Natural killer cell (primary cell): ENCODE measurements around the gene GSK3A. TPM values are rescaled to one million over a fixed set of nuclear protein-coding genes. Genes with fewer than 3 reads are reported as not detected.

Experiments
- ATAC-seq, 3 donors: fragments of 150-1000 bp in 2 of 3; fragments of 200-7000 bp in 1 of 3; cut with Tn5 transposase; 1 replicate in 1 of 3; 2 replicates in 2 of 3; pipeline ENCODE4 v1.10.0; 2021; ENCODE audit warnings: mild to moderate bottlenecking in 2 of 3, moderate library complexity in 2 of 3
- DNase-seq, 2 donors: peaks; one replicate each; pipeline versions ENCODE4 v3.0.0 to v3.0.0-alpha.2; 2013 to 2021; ENCODE audit warnings: mixed read lengths in 1 of 2
- H3K27ac ChIP-seq: one replicate; pipeline ENCODE4 v1.5.1; 2013; ENCODE audit warnings: mild to moderate bottlenecking, low read length
- H3K27me3 ChIP-seq: one replicate; pipeline ENCODE4 v1.6.1; 2013; ENCODE audit warnings: low read length; ENCODE audit not compliant: control insufficient read depth, insufficient read depth
- H3K36me3 ChIP-seq: one replicate; pipeline ENCODE4 v1.6.1; 2013; ENCODE audit warnings: low read length; ENCODE audit not compliant: control insufficient read depth, insufficient read depth
- H3K4me1 ChIP-seq: one replicate; pipeline ENCODE4 v1.6.1; 2013; ENCODE audit warnings: low read length; ENCODE audit not compliant: control insufficient read depth, insufficient read depth
- H3K4me3 ChIP-seq: one replicate; pipeline ENCODE4 v1.5.1; 2013; ENCODE audit warnings: low read length
- H3K9me3 ChIP-seq: one replicate; pipeline ENCODE4 v1.6.1; 2013; ENCODE audit warnings: low read length; ENCODE audit not compliant: control insufficient read depth, insufficient read depth
- H3K27ac Mint-ChIP-seq, 2 donors: one replicate each; pipeline ENCODE4 v1.8.0; 2022; ENCODE audit warnings: mild to moderate bottlenecking in 2 of 2, mixed read lengths in 2 of 2, moderate library complexity in 1 of 2
- H3K27me3 Mint-ChIP-seq, 2 donors: one replicate each; pipeline ENCODE4 v1.8.0; 2022; ENCODE audit warnings: low read depth in 2 of 2, mixed read lengths in 2 of 2
- H3K36me3 Mint-ChIP-seq: one replicate; pipeline ENCODE4 v1.8.0; 2022; ENCODE audit warnings: mixed read lengths
- H3K4me1 Mint-ChIP-seq, 2 donors: one replicate each; pipeline ENCODE4 v1.8.0; 2022; ENCODE audit warnings: mixed read lengths in 2 of 2
- H3K4me3 Mint-ChIP-seq: one replicate; pipeline ENCODE4 v1.8.0; 2022; ENCODE audit warnings: mild to moderate bottlenecking, moderate library complexity, mixed read lengths
- H3K9me3 Mint-ChIP-seq, 2 donors: one replicate each; pipeline ENCODE4 v1.8.0; 2022; ENCODE audit warnings: mixed read lengths in 2 of 2
- CTCF ChIP-seq: fragments of 200-600 bp; IDR thresholded peaks from one replicate; pipeline ENCODE4 v1.8.0; 2022; ENCODE audit warnings: antibody characterized with exemption
- WGBS: methylation state at CpG from one replicate; pipeline ENCODE4 v1.1.7; 2013; ENCODE audit warnings: missing lambda C conversion rate; ENCODE audit not compliant: insufficient coverage; 5-methylcytosine and 5-hydroxymethylcytosine counted together
- intact Hi-C: fragments of 100-400 bp; cut with micrococcal nuclease; formaldehyde crosslinking; loops from one replicate; pipeline ENCODE4 v1.14.2; 2022
- total RNA-seq, 4 donors: library from RNA; stranded (reverse); fragments of 120-200 nt in 1 of 4; gene quantifications; one replicate each; pipeline versions ENCODE4 v1.2.3 to v1.2.4, GENCODE V29; 2013 to 2022

Gene GSK3A
- total RNA-seq, 3 donors from 2014 or later (not counting 1 experiment from before 2014, with no cell fraction given) = 42.5 to 52.1 (median 44.1) TPM

DNA sequence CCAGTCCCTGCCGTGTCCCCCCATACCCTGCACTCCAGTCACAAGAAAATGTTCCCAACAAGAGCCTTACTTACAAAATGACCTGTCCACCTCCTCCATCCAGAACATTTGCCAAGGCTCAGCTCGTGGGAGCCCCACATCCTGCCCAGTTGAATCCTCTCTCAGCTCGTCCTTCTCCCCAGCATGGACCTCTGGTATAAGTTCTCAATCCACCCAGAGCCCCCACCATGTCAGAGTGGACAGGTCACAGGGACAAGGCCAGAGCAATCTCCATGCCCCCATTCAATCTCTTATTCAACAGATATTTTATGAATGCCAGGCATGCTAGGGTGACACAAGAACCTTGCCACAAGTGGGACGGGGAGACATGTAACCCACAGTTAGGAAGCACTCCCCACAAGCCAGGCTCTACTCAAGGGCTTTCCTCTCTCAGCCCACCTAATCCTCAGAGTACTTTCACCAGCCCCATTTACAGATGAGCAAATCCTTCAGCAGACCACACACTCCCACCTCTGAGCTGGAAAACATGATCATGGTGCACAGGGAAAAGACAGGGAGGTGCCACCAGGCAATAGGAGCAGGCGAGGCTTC, 40.0 kb downstream of the GSK3A start:
- H3K4me3 ChIP-seq = no peak overlapping the region
- Mint-ChIP-seq H3K27me3 (no peaks in the 10 kb centered on the region), H3K27ac (peak overlapping the region; percentile 91 to 95), H3K9me3 (no peaks in the 10 kb centered on the region), H3K36me3 (no peaks in the 10 kb centered on the region), H3K4me3 (peak overlapping the region; percentile 88), H3K4me1 (peaks cover 76 to 82% of the 10 kb centered on the region in 2 donors)
- H3K27ac ChIP-seq = peak overlapping the region; percentile 90
- H3K27me3 ChIP-seq = no peaks in the 10 kb centered on the region
- no peak for TF ChIP-seq CTCF
- H3K36me3 ChIP-seq = peaks cover 53% of the 10 kb centered on the region
- intact Hi-C loops = loop anchor here (5.0 kb wide), 1 partner anchor 80 kb away; no protein-coding TSS in a partner anchor
- H3K4me1 ChIP-seq = peaks cover 79% of the 10 kb centered on the region
- no peak for DNase-seq
- no peaks in the 10 kb centered on the region for H3K9me3 ChIP-seq
- WGBS = 36% methylated on average over 5 of the region's 5 CpGs
- no peak for ATAC-seq

- no peaks in the 10 kb centered on the region for H3K36me3 Mint-ChIP-seq
- H3K27ac ChIP-seq = peak overlapping the region; percentile 90
- H3K4me1 Mint-ChIP-seq = peaks cover 80 to 84% of the 10 kb centered on the region in 2 donors
- WGBS = 3% methylated on average over 6 of the region's 6 CpGs
- TF ChIP-seq CTCF = no peak
- H3K27ac Mint-ChIP-seq = peak overlapping the region; percentile 91 to 95
- peak overlapping the region; percentile 88 for H3K4me3 Mint-ChIP-seq
- peaks cover 51% of the 10 kb centered on the region for H3K36me3 ChIP-seq
- H3K4me1 ChIP-seq = peaks cover 79% of the 10 kb centered on the region
- H3K27me3 Mint-ChIP-seq = no peaks in the 10 kb centered on the region
- no peaks in the 10 kb centered on the region for H3K9me3 Mint-ChIP-seq
- H3K4me3 ChIP-seq = peak overlapping the region; percentile 13
- ATAC-seq (peak; percentile 62 to 81 (median 74)), DNase-seq (peak; percentile 61 to 79)
- no peaks in the 10 kb centered on the region for H3K27me3 ChIP-seq
- no peaks in the 10 kb centered on the region for H3K9me3 ChIP-seq
- intact Hi-C loops = loop anchor here (1.0 to 5.0 kb wide), 2 partner anchors 16 to 81 kb away; partner anchors contain the start of gene DEDD2
Observed at GRCh38 chr19:42201489-42202289, 40.7 kb downstream of the GSK3A start.

- peak overlapping the region; percentile 90 for H3K27ac ChIP-seq
- no peaks in the 10 kb centered on the region for H3K27me3 ChIP-seq
- H3K9me3 Mint-ChIP-seq = no peaks in the 10 kb centered on the region
- peaks cover 81 to 83% of the 10 kb centered on the region in 2 donors for H3K4me1 Mint-ChIP-seq
- H3K36me3 ChIP-seq = peaks cover 47% of the 10 kb centered on the region
- intact Hi-C loops = loop anchor here (5.0 kb wide), 1 partner anchor 82 kb away; no protein-coding TSS in a partner anchor
- peak; percentile 4 for TF ChIP-seq CTCF
- H3K4me3 ChIP-seq = peak overlapping the region; percentile 31
- H3K4me1 ChIP-seq = peaks cover 90% of the 10 kb centered on the region
- ATAC-seq (peak in 1 of 3 donors; percentile 4), DNase-seq (peak; percentile 34 to 46)
- H3K9me3 ChIP-seq = no peaks in the 10 kb centered on the region
- H3K4me3 Mint-ChIP-seq = peak overlapping the region; percentile 88
- H3K27ac Mint-ChIP-seq = peak overlapping the region; percentile 91 to 95
- no peaks in the 10 kb centered on the region for H3K27me3 Mint-ChIP-seq
- no peaks in the 10 kb centered on the region for H3K36me3 Mint-ChIP-seq
- 60% methylated on average over 5 of the region's 5 CpGs for WGBS
Observed at GRCh38 chr19:42200116-42200715, 42.2 kb downstream of the GSK3A start.
